HG03565 (cell line): ENCODE data around the gene POLR2F.
"Not testable (repeated sequence)": the region's sequence is repeated elsewhere in the genome, so short reads cannot be mapped to it uniquely, and the experiment has no call there.

ENCODE experiments used
- ATAC-seq: cut with Tn5 transposase; IDR thresholded peaks from one replicate; pipeline ENCODE4 v1.9.1; 2021; ENCODE audit warnings: mild to moderate bottlenecking, moderate library complexity; ENCODE audit not compliant: unreplicated experiment

POLR2F gene

GRCh38 chr22:37952629-37953028 lies 870 bp upstream of the POLR2F start:
- not testable (repeated sequence) for ATAC-seq

- no peak for ATAC-seq
Measured at GRCh38 chr22:37953062-37953436, 450 bp upstream of the POLR2F start.

GRCh38 chr22:37954686-37955085 lies 1.2 kb downstream of the POLR2F start:
- no peak for ATAC-seq

DNA sequence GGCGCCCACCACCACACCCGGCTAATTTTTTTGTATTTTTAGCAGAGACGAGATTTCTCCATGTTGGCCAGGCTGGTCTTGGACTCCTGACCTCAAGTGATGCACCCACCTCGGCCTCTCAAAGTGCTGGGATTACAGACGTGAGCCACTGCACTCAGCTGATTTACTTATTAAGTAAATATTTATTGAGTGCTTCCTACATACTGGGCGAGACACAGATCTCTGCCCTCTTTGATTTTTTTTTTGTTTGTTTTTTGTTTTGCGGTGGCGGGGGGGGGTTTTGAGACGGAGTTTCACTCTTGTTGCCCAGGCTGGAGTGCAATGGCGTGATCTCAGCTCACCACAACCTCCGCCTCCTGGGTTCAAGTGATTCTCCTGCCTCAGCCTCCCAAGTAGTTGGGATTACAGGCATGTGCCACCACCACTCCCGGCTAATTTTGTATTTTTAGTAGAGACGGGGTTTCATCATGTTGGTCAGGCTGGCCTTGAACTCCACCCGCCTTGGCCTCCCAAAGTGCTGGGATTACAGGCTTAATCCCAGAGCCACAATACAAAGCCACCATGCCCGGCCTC lies 2.4 kb downstream of the POLR2F start:
- not testable (repeated sequence) for ATAC-seq

DNA sequence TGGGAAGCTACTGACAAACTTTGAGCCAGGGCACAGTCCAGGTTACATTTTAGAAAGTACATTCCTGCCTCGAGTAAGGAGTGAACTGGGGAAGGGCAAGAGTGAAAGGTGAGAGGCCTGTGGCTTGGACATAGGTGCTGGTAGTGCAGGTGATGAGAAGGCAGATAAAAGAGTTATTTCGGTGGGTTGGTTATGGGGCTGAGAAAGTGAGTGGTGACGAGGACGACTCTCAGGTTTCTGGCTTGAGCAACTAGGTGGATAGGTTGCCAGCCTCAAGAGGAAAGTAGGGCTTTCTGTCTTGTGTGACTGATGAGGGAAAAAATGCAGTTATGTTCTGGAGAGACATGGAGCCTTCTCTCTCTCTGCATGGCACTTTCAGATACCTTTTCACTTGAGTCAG lies 3.7 kb downstream of the POLR2F start:
- ATAC-seq: no peak

GRCh38 chr22:37959231-37959825 lies 5.8 kb downstream of the POLR2F start:
- no peak for ATAC-seq

DNA sequence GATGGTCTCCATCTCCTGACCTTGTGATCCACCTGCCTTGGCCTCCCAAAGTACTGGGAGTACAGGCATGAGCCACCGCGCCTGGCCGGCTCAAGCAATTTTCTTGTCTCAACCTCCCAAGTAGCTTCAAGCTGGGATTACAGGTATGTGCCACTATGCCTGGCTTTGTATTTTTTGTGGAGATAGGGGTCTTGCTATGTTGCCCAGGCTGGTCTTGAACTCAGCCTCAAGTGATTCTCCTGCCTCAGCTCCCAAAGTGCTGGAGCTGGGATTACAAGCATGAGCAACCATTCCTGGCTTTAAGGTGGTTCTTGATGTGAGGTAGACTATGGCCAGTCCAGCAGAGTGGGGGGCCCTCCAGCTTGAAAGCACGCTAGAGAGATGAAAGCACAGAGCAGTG lies 7.6 kb downstream of the POLR2F start:
- ATAC-seq: no peak

DNA sequence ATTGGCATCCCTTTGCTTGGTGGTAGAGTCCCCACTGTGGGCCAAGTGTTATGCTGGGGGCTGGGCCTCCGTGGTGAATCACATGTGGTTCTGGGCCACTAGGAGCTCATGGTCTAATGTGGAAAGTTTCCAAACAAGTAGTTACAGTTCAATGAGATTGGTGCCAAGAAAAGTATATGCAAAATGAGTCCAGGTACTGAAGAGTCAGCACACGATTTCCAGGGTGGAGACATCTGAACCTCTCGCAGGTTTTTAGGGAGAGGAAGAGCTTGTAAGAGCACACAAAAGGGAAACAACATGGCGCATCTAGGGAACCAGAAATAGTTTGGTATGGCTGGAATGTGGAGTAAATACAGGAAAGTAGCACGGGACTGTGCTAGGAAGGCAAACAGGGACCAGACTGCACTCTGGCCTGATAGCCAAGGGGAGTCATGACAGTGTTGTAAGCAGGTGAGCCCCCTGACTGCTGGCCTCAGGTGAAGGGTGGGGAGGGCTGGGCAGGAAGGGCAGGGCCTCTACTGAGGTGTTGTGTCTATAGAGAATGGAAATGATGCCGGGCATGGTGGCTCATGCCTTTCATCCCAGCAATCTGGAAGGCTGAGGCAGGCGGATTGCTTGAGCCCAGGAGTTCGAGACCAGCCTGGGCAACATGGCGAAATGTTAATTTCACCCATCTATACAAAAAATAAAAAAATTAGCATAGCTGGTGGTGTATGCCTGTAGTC lies 12.6 kb downstream of the POLR2F start:
- no peak for ATAC-seq

DNA sequence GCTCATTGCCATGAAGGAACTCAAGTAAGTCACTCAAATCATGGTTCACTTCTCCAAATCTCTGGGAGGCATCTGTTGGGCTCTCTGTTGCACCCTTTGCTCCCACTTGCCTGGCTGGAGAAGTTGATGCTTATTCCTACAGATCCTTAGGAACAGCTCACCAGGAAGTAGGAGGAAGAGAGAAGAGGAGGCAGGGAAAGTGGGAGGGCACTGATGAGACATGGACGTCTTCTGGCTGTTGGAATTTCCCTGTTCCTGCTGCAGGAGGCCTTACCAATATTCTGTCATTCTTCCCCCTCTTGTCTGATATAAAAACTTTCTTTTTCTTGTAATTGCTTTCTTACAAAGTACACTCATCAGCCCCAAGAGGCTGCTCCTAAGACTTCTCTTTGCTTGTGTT lies 13.6 kb downstream of the POLR2F start:
- no peak for ATAC-seq

- no peak for ATAC-seq
Measured at GRCh38 chr22:37967637-37968451, 14.3 kb downstream of the POLR2F start.

DNA sequence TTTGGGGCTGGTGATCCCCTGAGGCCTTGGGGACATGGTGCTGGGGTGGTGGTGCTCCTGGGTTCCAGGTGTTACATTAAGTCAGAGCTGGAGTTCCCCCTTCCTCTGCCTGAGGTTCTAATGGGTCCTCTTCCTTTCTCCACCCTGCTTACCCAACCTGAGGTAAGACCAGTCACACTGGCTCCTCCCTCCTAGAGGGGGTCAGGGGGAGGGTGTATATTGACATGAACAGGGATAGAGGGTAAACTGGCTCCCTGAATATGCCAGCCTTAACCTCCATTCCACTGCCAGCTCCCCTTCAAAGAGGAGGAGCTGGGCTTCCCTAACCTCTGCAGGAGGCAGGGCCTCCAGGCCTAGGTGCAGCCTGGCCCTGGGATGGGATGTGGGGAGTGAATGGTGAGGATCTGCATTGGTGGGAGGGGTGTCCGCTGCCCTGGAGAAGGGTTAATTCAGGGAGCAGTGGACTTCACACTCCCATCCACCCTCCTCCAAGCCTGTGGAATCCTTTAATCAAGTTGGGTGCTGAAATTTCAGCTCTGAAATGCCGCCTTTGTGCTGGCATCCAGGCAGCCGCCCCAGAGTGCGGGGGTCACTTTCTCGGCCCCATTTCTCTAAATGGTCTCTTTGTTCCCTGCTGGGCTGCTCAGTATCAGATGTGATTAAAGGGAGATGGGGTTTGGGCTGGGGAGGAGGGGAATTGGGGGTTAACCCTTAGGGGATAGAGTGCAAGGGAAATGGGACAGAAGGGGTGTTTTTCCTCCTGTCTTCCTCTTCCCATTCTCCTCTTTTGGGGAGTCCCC lies 15.2 kb downstream of the POLR2F start:
- ATAC-seq: no peak

GRCh38 chr22:37970864-37971263 lies 17.4 kb downstream of the POLR2F start:
- ATAC-seq: no peak

- no peak for ATAC-seq
Measured at GRCh38 chr22:37971475-37972434, 18.3 kb downstream of the POLR2F start.

DNA sequence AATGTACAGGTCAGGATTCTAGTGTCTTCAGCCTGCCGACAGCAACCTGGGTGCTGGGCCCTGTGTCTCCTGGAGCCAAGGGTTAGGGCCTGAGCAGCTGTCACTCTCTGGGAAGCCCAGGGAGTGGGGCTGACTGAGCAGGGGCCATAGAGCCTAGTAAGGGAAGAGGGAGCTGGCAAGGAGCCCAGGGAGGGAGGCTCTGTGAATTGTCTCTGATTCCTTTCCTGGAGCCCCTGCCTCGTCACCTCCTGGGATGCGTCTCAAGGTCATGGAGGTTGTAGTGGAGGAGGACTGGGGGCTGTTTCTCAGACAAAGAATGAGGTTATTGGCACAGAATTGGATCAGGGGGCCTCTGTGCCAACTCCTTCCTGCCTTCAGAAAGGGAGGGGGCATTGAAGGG lies 19.0 kb downstream of the POLR2F start:
- ATAC-seq: no peak

- no peak for ATAC-seq
Measured at GRCh38 chr22:37973271-37974170, 20.0 kb downstream of the POLR2F start.

GRCh38 chr22:37975153-37975552 lies 21.7 kb downstream of the POLR2F start:
- ATAC-seq: no peak

- ATAC-seq: not testable (repeated sequence)
Measured at GRCh38 chr22:37976022-37976421, 22.5 kb downstream of the POLR2F start.

GRCh38 chr22:37976547-37976946 lies 23.0 kb downstream of the POLR2F start:
- no peak for ATAC-seq

GRCh38 chr22:37979782-37980181 lies 26.3 kb downstream of the POLR2F start:
- no peak for ATAC-seq
